ENCODE measurements around the gene CRYBA1. TPM values are rescaled to one million over a fixed set of nuclear protein-coding genes. Genes with fewer than 3 reads are reported as not detected.
"Not testable (repeated sequence)": the region's sequence is repeated elsewhere in the genome, so short reads cannot be mapped to it uniquely, and the experiment has no call there.

Gene CRYBA1
- polyA plus RNA-seq, 3 donors from 2014 or later: not detected

DNA sequence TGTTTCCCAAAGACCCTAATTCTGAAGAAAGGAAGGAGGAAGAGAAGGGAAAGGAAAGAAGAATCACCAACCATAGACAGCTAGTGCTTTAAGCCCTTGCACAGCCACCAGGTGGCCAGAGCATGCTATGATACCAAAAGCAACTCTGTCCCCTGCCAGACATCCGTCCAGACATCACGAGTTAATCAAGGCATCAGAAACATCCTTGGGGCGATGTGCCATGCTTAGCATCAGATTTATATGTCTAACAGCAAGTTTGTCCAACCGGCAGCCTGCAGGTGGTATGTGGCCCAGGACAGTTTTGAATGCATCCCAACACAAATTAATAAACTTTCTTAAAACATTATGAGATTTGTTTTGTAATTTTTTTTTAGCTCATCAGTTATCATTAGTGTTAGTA, 2.9 kb upstream of the CRYBA1 start:
- Mint-ChIP-seq H3K4me3 (no peak overlapping the region), H3K36me3 (no peaks in the 10 kb centered on the region), H3K27ac (no peak overlapping the region), H3K27me3 (ENCODE audit: low read depth in 3 of 3) (peaks cover 0 to 3% (median 0%) of the 10 kb centered on the region in 3 donors), H3K9me3 (no peaks in the 10 kb centered on the region), H3K4me1 (no peaks in the 10 kb centered on the region)
- no peak for DNase-seq

DNA sequence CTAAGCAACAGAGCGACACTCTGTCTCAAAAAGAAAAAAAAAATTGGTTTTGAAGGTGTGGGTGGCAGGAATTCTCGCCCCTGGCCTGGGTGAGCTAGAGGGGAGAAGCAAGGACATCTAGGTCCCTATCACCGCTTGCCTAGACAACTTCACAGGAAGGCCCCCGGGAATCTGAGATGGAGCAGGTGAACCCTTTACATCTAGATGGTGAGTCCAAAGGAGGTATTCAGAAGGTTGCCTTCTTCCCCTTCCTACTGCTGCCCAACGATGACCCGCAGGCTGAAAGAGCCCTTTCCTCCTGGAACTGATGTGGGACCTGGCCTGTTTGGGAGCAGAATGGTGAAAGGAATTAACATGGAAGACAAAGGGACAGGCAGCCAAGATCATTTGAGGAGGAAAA, 1.3 kb upstream of the CRYBA1 start:
- H3K4me3 Mint-ChIP-seq: no peak overlapping the region
- no peaks in the 10 kb centered on the region for H3K9me3 Mint-ChIP-seq
- H3K27ac Mint-ChIP-seq: no peak overlapping the region
- no peak for DNase-seq
- no peaks in the 10 kb centered on the region for H3K4me1 Mint-ChIP-seq
- no peaks in the 10 kb centered on the region for H3K36me3 Mint-ChIP-seq
- peaks cover 0 to 5% (median 0%) of the 10 kb centered on the region in 3 donors for H3K27me3 Mint-ChIP-seq (ENCODE audit: low read depth in 3 of 3)

DNA sequence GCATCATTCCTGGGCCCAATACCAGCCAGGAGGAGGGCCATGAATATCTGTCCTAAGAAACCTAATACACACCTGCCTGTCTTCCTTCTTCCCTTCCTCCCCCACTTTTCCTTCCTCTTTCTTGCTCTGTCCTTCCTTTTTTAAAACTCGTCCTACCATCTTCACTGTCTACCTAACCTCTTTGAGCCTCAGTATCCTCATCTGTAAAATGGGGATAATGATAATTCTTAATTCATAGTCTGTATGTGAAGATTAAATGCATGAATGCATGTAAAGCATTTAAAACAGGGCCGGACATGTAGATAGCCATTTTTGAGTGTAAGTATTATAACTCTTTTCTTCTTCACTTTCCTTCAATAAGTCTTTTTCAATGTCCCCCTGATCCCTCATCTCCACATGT, 560 bp downstream of the CRYBA1 start:
- Mint-ChIP-seq H3K4me3 (no peak overlapping the region), H3K4me1 (peaks cover 0 to 7% of the 10 kb centered on the region in 2 donors), H3K27ac (peak overlapping the region in 1 of 6 donors; percentile 69), H3K27me3 (ENCODE audit: low read depth in 3 of 3) (peaks cover 0 to 5% (median 0%) of the 10 kb centered on the region in 3 donors), H3K9me3 (no peaks in the 10 kb centered on the region), H3K36me3 (no peaks in the 10 kb centered on the region)
- DNase-seq: no peak

DNA sequence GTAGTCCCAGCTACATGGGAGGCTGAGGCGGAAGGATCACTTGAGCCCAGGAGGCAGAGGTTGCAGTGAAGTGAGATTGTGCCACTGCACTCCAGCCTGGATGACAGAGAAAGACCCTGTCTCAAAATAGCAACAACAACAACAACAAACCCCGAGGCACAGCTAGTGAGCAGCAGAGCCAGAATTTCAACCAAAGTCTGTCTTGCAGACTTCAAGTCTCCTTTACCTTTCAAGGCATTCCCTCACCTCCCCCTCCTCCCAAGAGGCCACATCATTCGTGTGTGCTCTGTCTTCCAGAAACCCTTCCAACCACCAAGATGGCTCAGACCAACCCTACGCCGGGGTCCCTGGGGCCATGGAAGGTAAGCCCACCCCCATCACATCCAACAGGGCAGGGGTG, 2.2 kb downstream of the CRYBA1 start:
- peaks cover 0 to 4% (median 0%) of the 10 kb centered on the region in 3 donors for H3K27me3 Mint-ChIP-seq (ENCODE audit: low read depth in 3 of 3)
- no peak for DNase-seq
- peaks cover 0 to 13% of the 10 kb centered on the region in 2 donors for H3K4me1 Mint-ChIP-seq
- no peaks in the 10 kb centered on the region for H3K36me3 Mint-ChIP-seq
- no peak overlapping the region for H3K4me3 Mint-ChIP-seq
- H3K27ac Mint-ChIP-seq: no peak overlapping the region
- no peaks in the 10 kb centered on the region for H3K9me3 Mint-ChIP-seq

DNA sequence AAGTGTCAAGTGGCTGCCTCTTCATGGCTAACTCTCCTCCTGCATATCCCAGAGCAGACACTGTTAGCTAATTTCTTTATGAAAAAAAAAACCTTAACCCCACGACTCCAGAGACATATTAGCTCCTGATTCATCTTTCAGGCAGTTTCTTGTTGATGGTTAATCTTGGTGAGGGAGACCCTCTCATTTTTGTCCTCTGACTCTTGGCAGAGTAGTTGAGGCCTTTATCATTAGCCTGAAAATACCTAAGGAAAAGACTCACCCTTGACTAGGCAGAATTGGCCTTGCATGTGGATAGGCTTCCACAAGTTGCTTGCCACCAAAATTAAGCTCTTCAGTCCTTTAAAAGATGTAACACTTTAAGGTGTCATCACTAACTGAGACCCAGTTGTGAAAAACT, 4.0 kb downstream of the CRYBA1 start:
- no peak overlapping the region for H3K4me3 Mint-ChIP-seq
- H3K4me1 Mint-ChIP-seq: peaks cover 0 to 18% of the 10 kb centered on the region in 2 donors
- peak overlapping the region in 1 of 6 donors; percentile 23 for H3K27ac Mint-ChIP-seq
- no peaks in the 10 kb centered on the region for H3K9me3 Mint-ChIP-seq
- H3K27me3 Mint-ChIP-seq (ENCODE audit: low read depth in 3 of 3): peaks cover 0 to 4% (median 0%) of the 10 kb centered on the region in 3 donors
- DNase-seq: no peak
- H3K36me3 Mint-ChIP-seq: no peaks in the 10 kb centered on the region

DNA sequence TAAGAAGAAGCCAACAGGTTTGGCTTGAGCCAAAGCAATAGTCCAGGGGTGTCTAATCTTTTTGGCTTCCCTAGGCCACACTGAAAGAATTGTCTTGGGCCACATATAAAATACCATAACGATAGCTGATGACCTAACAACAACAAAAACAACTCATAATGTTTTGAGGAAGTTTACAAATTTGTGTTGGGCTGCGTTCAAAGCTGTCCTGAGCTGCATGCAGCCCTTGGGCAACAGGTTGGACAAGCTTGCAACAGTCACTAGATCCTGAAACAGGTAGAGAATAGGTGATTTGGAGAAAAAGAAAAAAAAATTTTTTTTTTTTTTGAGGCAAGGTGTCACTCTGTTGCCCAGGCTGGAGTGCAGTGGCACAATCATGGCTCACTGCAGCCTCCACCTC, 4.5 kb downstream of the CRYBA1 start:
- Mint-ChIP-seq H3K4me1 (peaks cover 0 to 22% of the 10 kb centered on the region in 2 donors), H3K27ac (peak overlapping the region in 1 of 6 donors; percentile 23), H3K4me3 (no peak overlapping the region), H3K9me3 (no peaks in the 10 kb centered on the region), H3K27me3 (ENCODE audit: low read depth in 3 of 3) (peaks cover 0 to 2% (median 0%) of the 10 kb centered on the region in 3 donors), H3K36me3 (no peaks in the 10 kb centered on the region)
- DNase-seq: no peak

DNA sequence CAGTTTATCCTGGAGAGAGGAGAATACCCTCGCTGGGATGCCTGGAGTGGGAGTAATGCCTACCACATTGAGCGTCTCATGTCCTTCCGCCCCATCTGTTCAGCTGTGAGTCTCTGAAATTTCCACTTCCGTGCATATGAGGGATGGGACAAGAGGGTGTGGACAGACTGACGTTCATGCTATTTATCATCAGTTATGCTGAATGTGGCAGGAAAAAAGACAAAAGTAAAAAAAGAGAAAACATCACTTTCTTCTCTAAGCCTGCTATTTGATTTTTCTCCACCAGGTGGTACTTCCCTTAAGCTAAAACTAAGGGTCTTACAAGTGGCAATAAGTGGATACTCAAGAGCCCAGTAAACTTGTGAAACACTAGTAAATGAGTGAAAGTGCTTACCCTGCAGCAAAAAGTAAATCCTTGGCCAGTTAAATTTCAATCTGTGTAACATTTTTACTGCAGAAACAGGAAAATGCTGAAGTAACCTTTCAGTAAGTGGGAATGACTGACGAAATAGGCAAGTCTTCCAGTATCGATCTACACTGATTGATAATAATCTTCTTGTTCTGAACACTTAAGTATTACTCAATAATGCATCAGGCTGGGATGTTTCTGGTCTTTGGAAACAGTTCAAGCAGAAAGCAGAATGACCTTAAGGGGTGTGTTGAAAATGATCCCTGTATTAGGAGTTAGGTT, 5.6 kb downstream of the CRYBA1 start:
- peaks cover 0 to 2% (median 0%) of the 10 kb centered on the region in 3 donors for H3K27me3 Mint-ChIP-seq (ENCODE audit: low read depth in 3 of 3)
- peaks cover 3 to 33% of the 10 kb centered on the region in 2 donors for H3K4me1 Mint-ChIP-seq
- H3K27ac Mint-ChIP-seq: peak overlapping the region in 3 of 6 donors; percentile 16 to 60 (median 41)
- H3K9me3 Mint-ChIP-seq: no peaks in the 10 kb centered on the region
- no peaks in the 10 kb centered on the region for H3K36me3 Mint-ChIP-seq
- DNase-seq: no peak
- H3K4me3 Mint-ChIP-seq: no peak overlapping the region

DNA sequence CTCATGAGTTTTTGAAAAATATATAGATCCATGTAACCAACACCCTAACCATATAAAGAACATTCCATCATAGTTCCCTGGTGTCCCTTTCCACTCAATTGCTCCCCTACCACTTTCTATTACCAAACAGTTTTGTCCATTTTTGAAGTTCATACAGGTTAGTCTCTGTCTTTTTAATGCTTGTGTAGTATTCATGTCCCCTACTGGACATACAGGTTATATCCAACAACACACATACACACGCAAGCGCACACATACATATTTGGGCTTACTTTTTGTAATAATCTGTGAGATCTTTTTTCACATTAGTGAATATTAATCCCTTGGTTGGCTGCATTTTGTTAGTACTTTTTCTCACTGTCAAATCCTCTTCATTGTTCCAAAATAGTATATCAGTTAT, 6.4 kb downstream of the CRYBA1 start:
- Mint-ChIP-seq H3K4me3 (no peak overlapping the region), H3K9me3 (no peaks in the 10 kb centered on the region), H3K27me3 (ENCODE audit: low read depth in 3 of 3) (peaks cover 0 to 2% (median 0%) of the 10 kb centered on the region in 3 donors), H3K27ac (peak overlapping the region in 4 of 6 donors; percentile 15 to 76 (median 72)), H3K4me1 (peaks cover 5 to 41% of the 10 kb centered on the region in 2 donors), H3K36me3 (no peaks in the 10 kb centered on the region)
- no peak for DNase-seq

DNA sequence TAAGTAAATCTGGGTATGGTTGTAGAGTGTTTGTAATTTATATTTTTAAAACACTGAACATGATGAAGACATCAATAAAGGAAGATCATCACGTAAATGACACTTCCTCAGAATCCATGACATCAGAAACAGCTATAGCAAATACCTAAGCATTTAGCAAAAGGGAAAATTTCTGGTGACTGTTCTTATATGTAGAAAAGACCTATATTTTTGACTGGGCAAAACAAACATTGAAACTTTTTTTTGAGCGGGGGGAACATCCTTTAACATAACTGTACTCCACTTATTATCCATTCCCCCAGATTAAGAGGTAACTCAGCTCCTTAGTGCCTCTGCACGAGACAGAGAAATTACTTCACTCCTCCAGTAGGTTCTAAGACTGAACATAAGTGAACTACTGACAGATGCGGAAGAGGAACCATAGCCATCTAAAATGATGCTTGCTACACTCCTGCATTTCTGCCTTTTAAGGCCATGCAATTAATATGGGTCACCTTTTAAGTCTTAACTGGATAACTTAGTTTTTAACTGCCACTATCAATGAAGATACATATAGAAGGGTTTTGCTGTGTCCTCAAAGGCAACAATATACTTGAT, 9.4 kb downstream of the CRYBA1 start:
- peaks cover 11 to 63% of the 10 kb centered on the region in 2 donors for H3K4me1 Mint-ChIP-seq
- DNase-seq: no peak
- no peaks in the 10 kb centered on the region for H3K9me3 Mint-ChIP-seq
- peaks cover 0 to 10% (median 3%) of the 10 kb centered on the region in 3 donors for H3K36me3 Mint-ChIP-seq
- no peaks in the 10 kb centered on the region for H3K27me3 Mint-ChIP-seq (ENCODE audit: low read depth in 3 of 3)
- H3K27ac Mint-ChIP-seq: peak overlapping the region in 5 of 6 donors; percentile 33 to 72 (median 43)
- H3K4me3 Mint-ChIP-seq: no peak overlapping the region

DNA sequence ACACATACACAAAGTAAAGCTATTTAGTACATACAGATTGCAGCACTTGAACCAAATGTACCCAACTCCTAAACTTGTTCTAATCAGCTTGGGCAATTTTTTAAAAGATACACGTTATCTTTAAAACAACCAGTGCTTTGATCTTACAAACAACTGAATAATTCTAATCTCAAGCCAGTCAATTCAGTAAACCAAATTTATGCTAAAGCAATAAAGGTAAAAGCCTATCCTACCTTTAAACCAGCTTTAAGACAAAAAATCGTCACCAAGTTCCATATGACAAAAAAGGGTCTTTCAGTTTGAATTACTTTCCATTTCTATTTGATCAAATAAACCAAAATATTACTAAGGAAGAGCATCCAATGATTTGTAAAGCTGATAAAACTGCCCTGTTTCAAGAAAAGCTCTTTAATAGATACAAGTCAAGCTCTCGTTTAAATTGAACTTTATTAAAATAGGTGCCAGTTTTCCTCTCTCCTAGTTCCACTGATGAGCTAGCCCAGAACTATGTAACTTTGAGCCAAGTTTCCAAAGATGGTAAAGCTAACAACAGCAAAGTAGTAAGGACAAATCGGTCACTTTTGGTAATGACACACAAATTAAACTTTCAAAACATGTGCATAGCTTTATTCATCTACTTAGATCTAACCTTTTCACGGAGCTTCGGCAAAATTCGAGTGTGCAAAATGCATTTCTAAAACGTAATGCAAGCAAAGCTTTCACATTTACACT, 10.2 kb downstream of the CRYBA1 start:
- Mint-ChIP-seq H3K4me1 (peaks cover 11 to 68% of the 10 kb centered on the region in 2 donors), H3K4me3 (no peak overlapping the region), H3K36me3 (peaks cover 0 to 16% (median 3%) of the 10 kb centered on the region in 3 donors), H3K27ac (peak overlapping the region; percentile 11 to 56 (median 46)), H3K9me3 (no peaks in the 10 kb centered on the region), H3K27me3 (ENCODE audit: low read depth in 3 of 3) (no peaks in the 10 kb centered on the region)
- no peak for DNase-seq

DNA sequence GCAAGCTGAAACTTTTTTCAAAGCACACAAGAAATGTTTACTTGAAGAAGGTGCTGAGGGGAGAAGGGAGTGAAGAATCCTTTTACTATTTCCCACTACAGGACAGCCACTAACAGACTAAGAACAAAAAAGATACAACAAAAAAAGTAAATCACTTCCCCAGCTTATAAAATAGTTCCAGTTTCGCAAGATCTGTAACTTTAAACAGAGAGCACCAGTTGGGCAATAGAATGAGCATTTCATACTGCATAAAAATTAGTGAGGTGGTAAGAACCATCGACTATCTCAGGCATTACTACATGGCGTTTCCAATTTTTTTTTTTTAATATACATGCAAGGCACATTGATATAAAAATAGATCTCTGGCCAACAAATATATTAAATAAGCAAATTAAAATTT, 11.1 kb downstream of the CRYBA1 start:
- Mint-ChIP-seq H3K4me3 (no peak overlapping the region), H3K27me3 (ENCODE audit: low read depth in 3 of 3) (no peaks in the 10 kb centered on the region), H3K9me3 (no peaks in the 10 kb centered on the region), H3K27ac (peak overlapping the region in 1 of 6 donors; percentile 30), H3K36me3 (peaks cover under 1 to 18% (median 3%) of the 10 kb centered on the region in 3 donors), H3K4me1 (peaks cover 11 to 68% of the 10 kb centered on the region in 2 donors)
- no peak for DNase-seq

DNA sequence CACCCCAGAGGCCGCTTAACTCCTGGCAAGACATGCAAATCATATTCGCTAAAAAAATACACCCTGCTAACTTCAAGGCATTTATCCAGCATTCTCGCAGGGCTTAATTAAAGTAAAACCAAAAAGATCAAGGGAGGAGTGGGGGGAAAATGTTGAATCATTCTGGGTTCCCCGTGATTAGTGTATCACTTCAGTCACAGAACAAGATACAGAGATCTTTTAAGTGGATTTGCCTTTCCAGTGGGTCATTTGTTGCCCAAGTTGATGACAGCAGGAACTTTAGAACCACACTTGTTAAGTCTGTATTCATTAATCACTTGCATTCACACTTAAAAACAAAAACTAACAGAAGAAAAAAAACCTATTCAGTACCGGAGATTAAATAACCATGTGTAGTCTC, 17.3 kb downstream of the CRYBA1 start:
- no peak for DNase-seq
- peak overlapping the region in 1 of 6 donors; percentile 18 for H3K27ac Mint-ChIP-seq
- peaks cover 10 to 56% of the 10 kb centered on the region in 2 donors for H3K4me1 Mint-ChIP-seq
- peaks cover 11 to 29% (median 12%) of the 10 kb centered on the region in 3 donors for H3K36me3 Mint-ChIP-seq
- H3K4me3 Mint-ChIP-seq: no peak overlapping the region
- H3K9me3 Mint-ChIP-seq: no peaks in the 10 kb centered on the region
- H3K27me3 Mint-ChIP-seq (ENCODE audit: low read depth in 3 of 3): no peaks in the 10 kb centered on the region

DNA sequence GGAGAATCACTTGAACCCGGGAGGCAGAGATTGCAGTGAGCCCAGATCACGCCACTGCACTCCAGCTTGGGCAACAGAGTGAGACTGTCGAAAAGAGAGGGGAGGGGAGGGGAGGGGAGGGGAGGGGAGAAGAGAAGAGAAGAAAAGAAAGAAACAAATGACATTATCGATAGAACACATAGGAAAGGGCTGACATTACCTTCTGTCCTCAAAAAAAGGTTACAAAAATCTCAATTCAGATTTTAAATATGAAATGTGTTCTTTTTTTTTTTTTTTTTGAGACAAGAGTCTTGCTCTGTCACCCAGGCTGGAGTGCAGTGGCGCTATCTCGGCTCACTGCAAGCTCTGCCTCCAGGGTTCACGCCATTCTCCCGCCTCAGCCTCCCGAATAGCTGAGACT, 25.3 kb downstream of the CRYBA1 start:
- not testable (repeated sequence) for DNase-seq; H3K4me3 Mint-ChIP-seq; H3K27me3 Mint-ChIP-seq (ENCODE audit: low read depth in 3 of 3); H3K9me3 Mint-ChIP-seq
- peaks cover 8 to 17% (median 17%) of the 10 kb centered on the region in 3 donors for H3K36me3 Mint-ChIP-seq
- H3K4me1 Mint-ChIP-seq: peaks cover 57 to 71% of the 10 kb centered on the region in 2 donors
- H3K27ac Mint-ChIP-seq: peak overlapping the region in 1 of 6 donors; percentile 12

DNA sequence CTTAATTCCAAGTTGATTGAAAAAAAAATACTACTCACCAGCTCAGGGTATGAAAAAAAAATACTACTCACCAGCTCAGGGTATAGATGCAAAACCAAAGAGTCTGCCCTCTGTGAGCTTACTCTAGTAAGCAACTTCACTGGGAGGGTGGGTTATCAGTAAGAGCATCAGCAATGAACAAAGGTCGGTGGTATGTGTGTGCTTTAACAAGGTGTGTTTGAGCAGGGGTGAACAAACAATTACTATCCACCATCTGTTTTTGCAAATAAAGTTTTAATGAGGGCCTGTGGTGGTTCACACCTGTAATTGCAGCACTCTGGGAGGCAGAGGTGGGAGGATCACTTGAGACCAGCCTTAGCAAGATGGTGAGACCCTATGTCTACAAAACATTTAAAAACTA, 27.3 kb downstream of the CRYBA1 start:
- peaks cover 69 to 85% of the 10 kb centered on the region in 2 donors for H3K4me1 Mint-ChIP-seq
- peaks cover 2 to 5% (median 4%) of the 10 kb centered on the region in 3 donors for H3K27me3 Mint-ChIP-seq (ENCODE audit: low read depth in 3 of 3)
- no peak for DNase-seq
- peak overlapping the region in 2 of 5 donors; percentile 26 to 46 for H3K4me3 Mint-ChIP-seq
- H3K27ac Mint-ChIP-seq: peak overlapping the region; percentile 9 to 74 (median 56)
- peaks cover 0 to 9% (median 4%) of the 10 kb centered on the region in 6 donors for H3K9me3 Mint-ChIP-seq
- peaks cover 21 to 28% (median 28%) of the 10 kb centered on the region in 3 donors for H3K36me3 Mint-ChIP-seq

Data from immature natural killer cell (primary cell).